ENCODE measurements around the gene NOD2. TPM values are rescaled to one million over a fixed set of nuclear protein-coding genes. Genes with fewer than 3 reads are reported as not detected.

NOD2 gene
- total RNA-seq, 1 donor from 2014 or later = 0.52 TPM

- TF ChIP-seq, protein P1, sequence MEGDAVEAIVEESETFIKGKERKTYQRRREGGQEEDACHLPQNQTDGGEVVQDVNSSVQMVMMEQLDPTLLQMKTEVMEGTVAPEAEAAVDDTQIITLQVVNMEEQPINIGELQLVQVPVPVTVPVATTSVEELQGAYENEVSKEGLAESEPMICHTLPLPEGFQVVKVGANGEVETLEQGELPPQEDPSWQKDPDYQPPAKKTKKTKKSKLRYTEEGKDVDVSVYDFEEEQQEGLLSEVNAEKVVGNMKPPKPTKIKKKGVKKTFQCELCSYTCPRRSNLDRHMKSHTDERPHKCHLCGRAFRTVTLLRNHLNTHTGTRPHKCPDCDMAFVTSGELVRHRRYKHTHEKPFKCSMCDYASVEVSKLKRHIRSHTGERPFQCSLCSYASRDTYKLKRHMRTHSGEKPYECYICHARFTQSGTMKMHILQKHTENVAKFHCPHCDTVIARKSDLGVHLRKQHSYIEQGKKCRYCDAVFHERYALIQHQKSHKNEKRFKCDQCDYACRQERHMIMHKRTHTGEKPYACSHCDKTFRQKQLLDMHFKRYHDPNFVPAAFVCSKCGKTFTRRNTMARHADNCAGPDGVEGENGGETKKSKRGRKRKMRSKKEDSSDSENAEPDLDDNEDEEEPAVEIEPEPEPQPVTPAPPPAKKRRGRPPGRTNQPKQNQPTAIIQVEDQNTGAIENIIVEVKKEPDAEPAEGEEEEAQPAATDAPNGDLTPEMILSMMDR (IDR thresholded peaks at IDR 0.05; ENCODE audit: borderline replicate concordance) = no peak
- Histone ChIP-seq H3K27me3 (ENCODE audit: low read depth) (no peaks in the 10 kb centered on the region), H3K9me3 (replicated peaks) (peaks cover 23% of the 10 kb centered on the region), H3K4me1 (peaks cover 25% of the 10 kb centered on the region), H3K27ac (replicated peaks) (no peak overlapping the region), H3K4me3 (no peak overlapping the region), H3K36me3 (peaks cover 35% of the 10 kb centered on the region)
- intact Hi-C loops (cut with micrococcal nuclease) = no loop called here
- DNase-seq = no peak
Measured at GRCh38 chr16:50765260-50765659, 71.9 kb downstream of the NOD2 start.

DNA sequence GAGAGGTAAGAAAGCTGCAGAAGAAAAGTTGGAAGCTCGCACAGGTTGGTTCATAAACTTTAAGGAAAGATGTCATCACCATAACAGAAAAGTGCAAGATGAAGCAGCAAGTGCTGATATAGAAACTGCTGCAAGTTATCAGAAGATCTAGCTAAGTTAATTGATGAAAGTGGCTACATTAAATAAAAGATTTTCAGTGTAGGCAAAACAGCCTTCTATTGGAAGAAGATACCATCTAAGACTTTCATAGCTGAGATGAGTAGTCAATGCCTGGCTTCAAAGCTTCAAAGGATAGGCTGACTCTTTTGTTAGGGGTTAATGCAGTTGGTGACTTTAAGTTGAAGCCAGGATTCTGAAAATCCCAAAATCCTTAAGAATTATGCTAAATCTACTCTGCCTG is 72.5 kb downstream of the NOD2 start:
- Histone ChIP-seq H3K27ac (replicated peaks) (no peak overlapping the region), H3K9me3 (replicated peaks) (peaks cover 23% of the 10 kb centered on the region), H3K27me3 (ENCODE audit: low read depth) (no peaks in the 10 kb centered on the region), H3K36me3 (peaks cover 35% of the 10 kb centered on the region), H3K4me3 (no peak overlapping the region), H3K4me1 (peaks cover 25% of the 10 kb centered on the region)
- DNase-seq = no peak
- intact Hi-C loops (cut with micrococcal nuclease) = no loop called here
- TF ChIP-seq, protein P1 (IDR thresholded peaks at IDR 0.05; ENCODE audit: borderline replicate concordance) = no peak

DNA sequence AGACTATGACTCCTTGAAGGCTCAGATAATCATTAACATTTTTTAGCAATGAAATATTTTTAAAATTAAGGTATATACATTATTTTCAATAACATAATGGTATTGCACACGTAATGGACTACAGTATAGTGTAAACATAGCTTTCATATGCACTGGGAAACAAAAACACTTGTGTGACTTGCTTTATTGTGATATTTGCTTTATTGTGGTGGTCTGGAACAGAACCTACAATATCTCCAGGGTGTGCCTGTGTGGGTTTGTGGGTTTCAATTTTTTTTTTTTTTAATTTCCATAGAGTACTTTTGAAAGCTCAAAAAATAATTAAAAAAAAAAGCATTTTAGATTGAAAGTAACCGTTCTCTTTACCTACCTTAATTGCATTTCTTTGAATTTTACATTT is 73.8 kb downstream of the NOD2 start:
- Histone ChIP-seq H3K4me1 (peaks cover 15% of the 10 kb centered on the region), H3K9me3 (replicated peaks) (peaks cover 23% of the 10 kb centered on the region), H3K27ac (replicated peaks) (no peak overlapping the region), H3K36me3 (peaks cover 35% of the 10 kb centered on the region), H3K27me3 (ENCODE audit: low read depth) (no peaks in the 10 kb centered on the region), H3K4me3 (no peak overlapping the region)
- intact Hi-C loops (cut with micrococcal nuclease) = no loop called here
- DNase-seq = no peak
- TF ChIP-seq, protein P1 (IDR thresholded peaks at IDR 0.05; ENCODE audit: borderline replicate concordance) = no peak

- Histone ChIP-seq H3K4me3 (no peak overlapping the region), H3K27me3 (ENCODE audit: low read depth) (no peaks in the 10 kb centered on the region), H3K4me1 (no peaks in the 10 kb centered on the region), H3K36me3 (peaks cover 15% of the 10 kb centered on the region), H3K27ac (replicated peaks) (no peak overlapping the region), H3K9me3 (replicated peaks) (peaks cover 12% of the 10 kb centered on the region)
- intact Hi-C loops (cut with micrococcal nuclease) = no loop called here
- TF ChIP-seq, protein P1 (IDR thresholded peaks at IDR 0.05; ENCODE audit: borderline replicate concordance) = no peak
- no peak for DNase-seq
Measured at GRCh38 chr16:50771366-50771765, 78.0 kb downstream of the NOD2 start.

- no peak overlapping the region for H3K4me3 ChIP-seq
- no peaks in the 10 kb centered on the region for H3K4me1 ChIP-seq
- intact Hi-C loops (cut with micrococcal nuclease) = no loop called here
- no peak overlapping the region for H3K27ac ChIP-seq (replicated peaks)
- H3K27me3 ChIP-seq (ENCODE audit: low read depth) = no peaks in the 10 kb centered on the region
- DNase-seq = no peak
- H3K36me3 ChIP-seq = peaks cover 16% of the 10 kb centered on the region
- H3K9me3 ChIP-seq (replicated peaks) = peaks cover 7% of the 10 kb centered on the region
- TF ChIP-seq, protein P1 (IDR thresholded peaks at IDR 0.05; ENCODE audit: borderline replicate concordance) = no peak
Measured at GRCh38 chr16:50774405-50774804, 81.0 kb downstream of the NOD2 start.

DNA sequence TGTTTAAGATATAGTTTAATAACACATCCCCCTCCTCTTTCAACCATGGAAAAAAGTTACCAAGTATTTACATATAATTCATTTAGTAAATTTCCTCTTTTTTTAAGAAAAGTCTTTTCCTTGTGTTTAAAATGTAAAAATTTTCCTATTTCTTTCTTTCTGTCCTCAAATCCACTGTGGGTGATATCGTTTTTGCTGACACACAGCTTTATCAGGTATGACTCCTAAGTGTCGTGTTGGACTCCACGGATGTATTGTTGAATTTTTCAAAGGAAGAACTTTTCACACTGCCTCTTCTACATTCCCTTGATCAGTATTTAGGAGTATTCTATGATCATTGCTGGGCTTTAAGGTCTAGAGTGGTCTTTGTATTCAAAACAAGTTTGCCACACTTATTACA is 81.6 kb downstream of the NOD2 start:
- no peak for DNase-seq
- intact Hi-C loops (cut with micrococcal nuclease) = no loop called here
- TF ChIP-seq, protein P1 (IDR thresholded peaks at IDR 0.05; ENCODE audit: borderline replicate concordance) = no peak
- H3K27ac ChIP-seq (replicated peaks) = no peak overlapping the region
- H3K4me3 ChIP-seq = no peak overlapping the region
- peaks cover 1% of the 10 kb centered on the region for H3K9me3 ChIP-seq (replicated peaks)
- no peaks in the 10 kb centered on the region for H3K4me1 ChIP-seq
- H3K27me3 ChIP-seq (ENCODE audit: low read depth) = no peaks in the 10 kb centered on the region
- peaks cover 17% of the 10 kb centered on the region for H3K36me3 ChIP-seq
